Erythroblast (primary cell): ENCODE results near the gene GCLM.

Experiments
- GATA1 ChIP-seq: IDR thresholded peaks from 2 replicates; pipeline ENCODE4 v1.6.1; 2011; ENCODE audit warnings: low read depth, mild to moderate bottlenecking, control low read depth, low read length, moderate library complexity
- POLR2A ChIP-seq: IDR thresholded peaks from 2 replicates; pipeline ENCODE4 v1.6.1; 2011; ENCODE audit warnings: mild to moderate bottlenecking, low read length

GRCh38 chr1:93877529-93877928 lies 31.7 kb downstream of the GCLM start:
- TF ChIP-seq POLR2A (no peak), GATA1 (no peak)
